Measurements from ENCODE around the gene SEPHS1.

GRCh38 chr10:13365243-13365642, 17.1 kb upstream of the SEPHS1 start:
- TF ChIP-seq NRF1 (IDR thresholded peaks at IDR 0.05; ENCODE audit: low read depth, low read length) (no peak), TCF12 (IDR thresholded peaks at IDR 0.05; ENCODE audit: low read depth, low read length) (no peak), EP300 (IDR thresholded peaks at IDR 0.05; ENCODE audit: borderline replicate concordance in 1 of 2, low read depth in 2 of 2, low read length in 2 of 2) (no peak), EZH2 (IDR thresholded peaks at IDR 0.05; ENCODE audit: low read depth, low read length, severe bottlenecking) (no peak), CHD2 (IDR thresholded peaks at IDR 0.05; ENCODE audit: low read length) (no peak), RAD21 (IDR thresholded peaks at IDR 0.05 in 1 of 2, conservative IDR thresholded peaks at IDR 0.05 in 1 of 2; ENCODE audit: low read depth in 2 of 2, low read length in 2 of 2) (no peak), EGR1 (IDR thresholded peaks at IDR 0.05; ENCODE audit: borderline replicate concordance, low read depth, low read length) (no peak), FOSL1 (IDR thresholded peaks at IDR 0.05; ENCODE audit: insufficient read depth, low read depth, low read length) (no peak)
- TF ChIP-seq, protein P1, sequence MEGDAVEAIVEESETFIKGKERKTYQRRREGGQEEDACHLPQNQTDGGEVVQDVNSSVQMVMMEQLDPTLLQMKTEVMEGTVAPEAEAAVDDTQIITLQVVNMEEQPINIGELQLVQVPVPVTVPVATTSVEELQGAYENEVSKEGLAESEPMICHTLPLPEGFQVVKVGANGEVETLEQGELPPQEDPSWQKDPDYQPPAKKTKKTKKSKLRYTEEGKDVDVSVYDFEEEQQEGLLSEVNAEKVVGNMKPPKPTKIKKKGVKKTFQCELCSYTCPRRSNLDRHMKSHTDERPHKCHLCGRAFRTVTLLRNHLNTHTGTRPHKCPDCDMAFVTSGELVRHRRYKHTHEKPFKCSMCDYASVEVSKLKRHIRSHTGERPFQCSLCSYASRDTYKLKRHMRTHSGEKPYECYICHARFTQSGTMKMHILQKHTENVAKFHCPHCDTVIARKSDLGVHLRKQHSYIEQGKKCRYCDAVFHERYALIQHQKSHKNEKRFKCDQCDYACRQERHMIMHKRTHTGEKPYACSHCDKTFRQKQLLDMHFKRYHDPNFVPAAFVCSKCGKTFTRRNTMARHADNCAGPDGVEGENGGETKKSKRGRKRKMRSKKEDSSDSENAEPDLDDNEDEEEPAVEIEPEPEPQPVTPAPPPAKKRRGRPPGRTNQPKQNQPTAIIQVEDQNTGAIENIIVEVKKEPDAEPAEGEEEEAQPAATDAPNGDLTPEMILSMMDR (IDR thresholded peaks at IDR 0.05; ENCODE audit: control extremely low read depth in 1 of 3, insufficient read depth in 1 of 3, low read depth in 1 of 3, low read length in 3 of 3): no peak

All from H1 (cell line).